SK-N-SH (cell line): Measurements from ENCODE around the gene CST9. TPM values are rescaled to one million over a fixed set of nuclear protein-coding genes. Genes with fewer than 3 reads are reported as not detected.

Experiments
- CTCF ChIA-PET: fragments of 300-600, 350-600 bp; formaldehyde crosslinking; extraction: SDS; loops from one replicate; lab custom pipeline; 2021; lab: Yijun Ruan, JAX
- POLR2A ChIA-PET: fragments of 350-600 bp; sonication (Branson Sonifier 250); formaldehyde crosslinking; extraction: SDS; loops from one replicate; lab custom pipeline; 2020; ENCODE audit warnings: antibody characterized with exemption, inconsistent platforms; lab: Yijun Ruan, JAX
- DNase-seq: peaks from one replicate; pipeline ENCODE4 v3.0.0; 2012
- H2AFZ ChIP-seq: fragments of 200-600 bp; sonication (generic); 2 replicates; pipeline ENCODE4 v1.8.1; 2016; ENCODE audit warnings: antibody characterized with exemption, mild to moderate bottlenecking, low read depth
- H3F3A ChIP-seq: fragments of 200-600 bp; sonication (generic); replicated peaks from 2 replicates; pipeline ENCODE3; 2016; ENCODE audit warnings: antibody characterized with exemption, mild to moderate bottlenecking; ENCODE audit not compliant: insufficient read depth
- H3K27ac ChIP-seq, 2 experiments: fragments of 200-500 bp in 1 of 2; fragments of 200-600 bp in 1 of 2; sonication (Bioruptor generic) in 1 of 2; sonication (generic), shearing (Covaris generic) in 1 of 2; 2 replicates each; pipeline versions ENCODE4 v1.5.1 to v1.6.1; 2014 to 2016; ENCODE audit warnings: low read depth in 2 of 2, inconsistent platforms in 1 of 2, low read length in 1 of 2, mild to moderate bottlenecking in 1 of 2, mixed read lengths in 1 of 2
- H3K27me3 ChIP-seq: fragments of 200-600 bp; sonication (generic), shearing (Covaris generic); 2 replicates; pipeline ENCODE4 v1.6.1; 2016; ENCODE audit warnings: mixed run types; ENCODE audit not compliant: insufficient read depth
- H3K36me3 ChIP-seq, 2 experiments: fragments of 200-500 bp in 1 of 2; fragments of 200-600 bp in 1 of 2; sonication (Bioruptor generic) in 1 of 2; sonication (generic) in 1 of 2; replicated peaks in 1 of 2; 2 replicates each; pipeline versions ENCODE3 to v1.5.1; 2014 to 2016; ENCODE audit warnings: low read length in 1 of 2, mild to moderate bottlenecking in 1 of 2; ENCODE audit not compliant: insufficient read depth in 2 of 2, control insufficient read depth in 1 of 2
- H3K4me1 ChIP-seq, 2 experiments: fragments of 200-500 bp in 1 of 2; fragments of 200-600 bp in 1 of 2; sonication (Bioruptor generic) in 1 of 2; sonication (generic), shearing (Covaris generic) in 1 of 2; 2 replicates each; pipeline versions ENCODE4 v1.5.1 to v1.6.1; 2014 to 2016; ENCODE audit warnings: low read depth in 1 of 2, low read length in 1 of 2, mixed run types in 1 of 2; ENCODE audit not compliant: insufficient read depth in 2 of 2, control insufficient read depth in 1 of 2
- H3K4me2 ChIP-seq: fragments of 200-600 bp; sonication (generic), shearing (Covaris generic); 2 replicates; pipeline ENCODE4 v1.6.1; 2017; ENCODE audit warnings: mixed run types
- H3K4me3 ChIP-seq, 2 experiments: fragments of 200-500 bp in 1 of 2; fragments of 200-600 bp in 1 of 2; sonication (Bioruptor generic) in 1 of 2; sonication (generic), shearing (Covaris generic) in 1 of 2; 2 replicates each; pipeline versions ENCODE4 v1.5.1 to v1.8.1; 2014 to 2016; ENCODE audit warnings: low read depth in 2 of 2, inconsistent platforms in 1 of 2, low read length in 1 of 2, mild to moderate bottlenecking in 1 of 2, mixed read lengths in 1 of 2, moderate library complexity in 1 of 2
- H3K79me2 ChIP-seq: fragments of 200-600 bp; sonication (generic); 2 replicates; pipeline ENCODE4 v1.8.1; 2017; ENCODE audit warnings: mild to moderate bottlenecking; ENCODE audit not compliant: insufficient read depth
- H3K9ac ChIP-seq: fragments of 200-600 bp; sonication (generic); 2 replicates; pipeline ENCODE4 v1.6.1; 2017; ENCODE audit warnings: mixed run types
- H3K9me2 ChIP-seq: fragments of 200-600 bp; sonication (generic); 2 replicates; pipeline ENCODE4 v1.6.1; 2017; ENCODE audit warnings: mixed run types
- H3K9me3 ChIP-seq: fragments of 200-600 bp; sonication (generic); 2 replicates; pipeline ENCODE4 v1.6.1; 2017; ENCODE audit warnings: mixed run types, mild to moderate bottlenecking, moderate library complexity
- H4K20me1 ChIP-seq: fragments of 200-600 bp; sonication (generic); 2 replicates; pipeline ENCODE4 v1.6.1; 2017; ENCODE audit warnings: mild to moderate bottlenecking, mixed run types; ENCODE audit not compliant: insufficient read depth
- CHD2 ChIP-seq: fragments of 150-350 bp; IDR thresholded peaks from 2 replicates; pipeline ENCODE4 v1.6.1; 2018; ENCODE audit warnings: low read length; ENCODE audit not compliant: partially characterized antibody
- ELF1 ChIP-seq: IDR thresholded peaks from 2 replicates; pipeline ENCODE4 v1.4.0; 2012
- GABPA ChIP-seq: IDR thresholded peaks from 2 replicates; pipeline ENCODE4 v1.4.0; 2012; ENCODE audit warnings: low read depth, mild to moderate bottlenecking
- MEF2A ChIP-seq: IDR thresholded peaks from 2 replicates; pipeline ENCODE4 v1.4.0; 2012; ENCODE audit warnings: low read depth, borderline replicate concordance
- NRF1 ChIP-seq: IDR thresholded peaks from 2 replicates; pipeline ENCODE4 v1.6.1; 2012; ENCODE audit warnings: low read depth, mild to moderate bottlenecking, low read length
- POLR2AphosphoS5 ChIP-seq: IDR thresholded peaks from 2 replicates; pipeline ENCODE4 v1.6.1; 2012; ENCODE audit warnings: low read depth, low read length
- RAD21 ChIP-seq: IDR thresholded peaks from 2 replicates; pipeline ENCODE4 v1.6.1; 2012; ENCODE audit warnings: mild to moderate bottlenecking, low read length
- RFX5 ChIP-seq: IDR thresholded peaks from 2 replicates; pipeline ENCODE4 v1.6.1; 2012; ENCODE audit warnings: mild to moderate bottlenecking, improper control_type of control experiment, low read length
- SMC3 ChIP-seq: IDR thresholded peaks from 2 replicates; pipeline ENCODE4 v1.6.1; 2012; ENCODE audit warnings: low read depth, low read length, improper control_type of control experiment
- TCF12 ChIP-seq: IDR thresholded peaks from 2 replicates; pipeline ENCODE4 v1.4.0; 2012
- WGBS: methylation state at CpG from one replicate; pipeline ENCODE4 v1.1.6; 2017; ENCODE audit warnings: low lambda C conversion rate; 5-methylcytosine and 5-hydroxymethylcytosine counted together
- polyA plus RNA-seq, 3 experiments: library from polyadenylated mRNA; depleted of rRNA; stranded (reverse); fragments of >200 nt; gene quantifications; 2 replicates each; pipeline ENCODE4 v1.2.3, GENCODE V29; 2012
- TF ChIP-seq, protein P1 (sequence below): IDR thresholded peaks from 2 replicates; pipeline ENCODE4 v1.4.0; 2012; ENCODE audit warnings: low read depth
- TF ChIP-seq, protein P2 (sequence below): IDR thresholded peaks from 2 replicates; pipeline ENCODE4 v1.4.0; 2012; ENCODE audit warnings: low read depth, borderline replicate concordance
- TF ChIP-seq, protein P3 (sequence below): IDR thresholded peaks from 2 replicates; pipeline ENCODE4; 2012

Gene CST9
- polyA plus RNA-seq, 1 of the 3 experiments (the other 2 are of a cell fraction): not detected

DNA sequence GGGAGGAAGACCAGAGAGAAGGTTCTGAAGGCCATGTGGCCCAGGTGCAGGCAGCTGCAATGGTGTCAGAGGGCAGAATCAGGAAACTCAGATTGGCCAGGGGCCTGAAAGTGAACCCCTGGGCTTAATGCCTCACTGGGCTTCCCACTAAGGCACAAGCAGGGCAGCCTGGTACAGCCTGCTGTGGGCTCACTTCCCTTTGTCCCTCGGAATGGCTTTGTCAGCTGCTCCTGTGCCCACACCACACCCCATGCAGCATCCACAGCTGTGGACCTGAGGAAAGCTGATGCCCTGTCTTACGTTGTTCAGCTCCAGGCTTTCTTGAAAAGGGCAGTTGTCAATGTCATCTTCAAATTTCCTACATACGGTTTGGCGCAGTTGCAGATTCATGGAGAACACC lies 2.4 kb downstream of the CST9 start (continued):
- TF ChIP-seq CHD2: no peak

DNA sequence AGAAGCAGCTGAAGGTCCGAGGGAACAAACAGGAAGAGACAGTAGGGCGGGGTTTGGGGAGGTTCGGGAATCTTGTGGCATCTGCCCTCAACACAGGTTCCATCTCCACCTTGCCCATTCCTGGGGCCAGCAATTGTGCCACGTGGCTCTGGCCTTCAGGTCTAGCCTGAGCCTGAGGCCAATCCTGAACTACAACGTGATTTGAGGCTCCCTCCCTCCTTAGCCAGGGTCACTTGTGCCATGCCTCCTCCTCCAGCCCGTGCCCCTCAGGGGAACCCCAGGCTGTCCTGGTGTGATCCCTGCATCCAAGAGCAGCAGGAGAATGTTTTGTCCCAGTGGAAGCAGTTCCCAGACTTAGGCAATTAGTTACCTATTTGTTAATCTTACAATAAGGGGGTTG lies 3.0 kb downstream of the CST9 start:
- no peak overlapping the region for H2AFZ ChIP-seq
- ChIA-PET POLR2A (no interaction called here), CTCF (interaction anchor here (9.5 kb wide), 1 partner anchor 160 kb away, joined by 92 read pairs; no protein-coding TSS in a partner anchor)
- no peak for DNase-seq
- TF ChIP-seq GABPA (no peak), ELF1 (no peak), SMC3 (no peak), RFX5 (no peak), NRF1 (no peak)
- TF ChIP-seq, protein P1, sequence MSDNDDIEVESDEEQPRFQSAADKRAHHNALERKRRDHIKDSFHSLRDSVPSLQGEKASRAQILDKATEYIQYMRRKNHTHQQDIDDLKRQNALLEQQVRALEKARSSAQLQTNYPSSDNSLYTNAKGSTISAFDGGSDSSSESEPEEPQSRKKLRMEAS: no peak
- TF ChIP-seq, protein P2, sequence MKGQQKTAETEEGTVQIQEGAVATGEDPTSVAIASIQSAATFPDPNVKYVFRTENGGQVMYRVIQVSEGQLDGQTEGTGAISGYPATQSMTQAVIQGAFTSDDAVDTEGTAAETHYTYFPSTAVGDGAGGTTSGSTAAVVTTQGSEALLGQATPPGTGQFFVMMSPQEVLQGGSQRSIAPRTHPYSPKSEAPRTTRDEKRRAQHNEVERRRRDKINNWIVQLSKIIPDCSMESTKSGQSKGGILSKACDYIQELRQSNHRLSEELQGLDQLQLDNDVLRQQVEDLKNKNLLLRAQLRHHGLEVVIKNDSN: no peak
- H3K4me2 ChIP-seq: no peak overlapping the region
- peaks cover 39% of the 10 kb centered on the region; the same call in 1 of the 2 replicates for H3K27me3 ChIP-seq
- no peaks in the 10 kb centered on the region for H3K36me3 ChIP-seq
- no peaks in the 10 kb centered on the region for H3K9me2 ChIP-seq
- H3K9me3 ChIP-seq: no peaks in the 10 kb centered on the region
- no peaks in the 10 kb centered on the region for H4K20me1 ChIP-seq
- no peaks in the 10 kb centered on the region for H3F3A ChIP-seq
- H3K27ac ChIP-seq: no peak overlapping the region
- no peaks in the 10 kb centered on the region for H3K4me1 ChIP-seq
- 5% methylated on average over 5 of the region's 6 CpGs for WGBS
- H3K79me2 ChIP-seq: no peaks in the 10 kb centered on the region
- H3K4me3 ChIP-seq: no peak overlapping the region
- no peak overlapping the region for H3K9ac ChIP-seq

DNA sequence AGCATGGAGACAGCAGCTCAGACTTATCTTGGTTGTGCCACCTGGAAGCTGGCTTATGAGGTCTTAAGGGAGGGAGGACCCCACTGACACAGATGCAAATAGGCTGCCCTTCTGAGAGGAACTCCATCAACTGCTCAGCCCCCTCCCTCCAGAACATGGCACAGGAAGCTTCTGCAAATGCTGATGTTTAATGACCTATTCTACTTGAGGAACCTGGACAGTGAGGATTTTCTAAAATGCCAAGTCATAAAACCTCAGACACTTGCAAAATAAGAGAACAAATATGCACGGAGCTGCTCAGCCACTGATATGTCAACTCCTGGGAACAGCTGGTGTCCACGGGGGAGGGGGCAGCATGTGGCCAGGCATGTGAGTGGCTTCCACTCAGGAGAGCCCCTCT lies 3.5 kb downstream of the CST9 start:
- ChIA-PET POLR2A (no interaction called here), CTCF (no interaction called here)
- TF ChIP-seq MEF2A: no peak
- TF ChIP-seq POLR2AphosphoS5: no peak
- TF ChIP-seq ELF1: no peak
- TF ChIP-seq RAD21: no peak
- TF ChIP-seq, protein P3, sequence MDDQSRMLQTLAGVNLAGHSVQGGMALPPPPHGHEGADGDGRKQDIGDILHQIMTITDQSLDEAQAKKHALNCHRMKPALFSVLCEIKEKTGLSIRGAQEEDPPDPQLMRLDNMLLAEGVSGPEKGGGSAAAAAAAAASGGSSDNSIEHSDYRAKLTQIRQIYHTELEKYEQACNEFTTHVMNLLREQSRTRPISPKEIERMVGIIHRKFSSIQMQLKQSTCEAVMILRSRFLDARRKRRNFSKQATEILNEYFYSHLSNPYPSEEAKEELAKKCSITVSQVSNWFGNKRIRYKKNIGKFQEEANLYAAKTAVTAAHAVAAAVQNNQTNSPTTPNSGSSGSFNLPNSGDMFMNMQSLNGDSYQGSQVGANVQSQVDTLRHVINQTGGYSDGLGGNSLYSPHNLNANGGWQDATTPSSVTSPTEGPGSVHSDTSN: no peak
- TF ChIP-seq TCF12: no peak
- TF ChIP-seq RFX5: no peak
- no peak for TF ChIP-seq NRF1

More for the DNA sequence above, 3.5 kb downstream of the CST9 start:
- Histone ChIP-seq H3F3A (no peaks in the 10 kb centered on the region), H3K4me2 (no peak overlapping the region), H3K27me3 (peaks cover 39% of the 10 kb centered on the region; the same call in 1 of the 2 replicates), H3K27ac (no peak overlapping the region), H3K9me3 (no peaks in the 10 kb centered on the region), H4K20me1 (no peaks in the 10 kb centered on the region), H3K4me3 (no peak overlapping the region), H2AFZ (no peak overlapping the region), H3K36me3 (no peaks in the 10 kb centered on the region), H3K79me2 (no peaks in the 10 kb centered on the region), H3K9me2 (no peaks in the 10 kb centered on the region), H3K4me1 (no peaks in the 10 kb centered on the region), H3K9ac (no peak overlapping the region)
- WGBS: 0% methylated on average over 2 of the region's 2 CpGs
- DNase-seq: no peak
